Measurements from ENCODE around the gene NLRP5. TPM values are rescaled to one million over a fixed set of nuclear protein-coding genes. Genes with fewer than 3 reads are reported as not detected.

Gene NLRP5
- total RNA-seq, 1 experiment from 2014 or later: not detected

DNA sequence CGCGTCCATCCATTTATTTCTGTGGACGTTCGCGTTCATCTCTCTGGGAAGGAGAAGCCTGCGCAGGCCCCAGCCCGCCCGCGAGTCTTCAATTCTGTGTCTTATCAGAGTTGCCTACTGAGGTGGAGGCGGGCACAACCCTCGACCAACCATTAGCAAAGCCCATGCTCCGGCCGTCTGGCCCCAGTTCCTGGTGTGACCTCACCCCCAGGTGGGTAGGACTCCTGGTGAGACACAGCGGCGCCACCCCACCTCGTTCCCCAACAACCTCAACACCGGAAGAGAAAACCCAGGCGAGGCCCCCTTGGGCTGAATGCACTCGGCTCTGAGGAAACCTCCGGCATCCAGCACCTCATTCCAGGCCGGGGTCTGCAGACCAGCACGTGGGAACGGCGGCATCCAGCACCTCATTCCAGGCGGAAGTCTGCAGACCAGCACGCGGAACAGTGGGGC lies 119.8 kb downstream of the NLRP5 start:
- peaks cover 93% of the 10 kb centered on the region for H3K79me2 ChIP-seq (ENCODE audit: low read length)
- no peaks in the 10 kb centered on the region for H3K9me2 ChIP-seq (replicated peaks; ENCODE audit: low read length)
- no peaks in the 10 kb centered on the region for H3K27me3 ChIP-seq (ENCODE audit: low read length)
- DNase-seq (no peak), ATAC-seq (no peak)
- no peak overlapping the region for H2AFZ ChIP-seq (ENCODE audit: low read length)
- intact Hi-C loops (cut with micrococcal nuclease): no loop called here
- no peak overlapping the region for H3K27ac ChIP-seq (ENCODE audit: low read length)
- TF ChIP-seq EZH2 (IDR thresholded peaks at IDR 0.05; ENCODE audit: low read length, unreplicated experiment) (no peak), EZH2phosphoT487 (IDR thresholded peaks at IDR 0.05; ENCODE audit: borderline replicate concordance, low read length) (no peak)
- TF ChIP-seq, protein P1, sequence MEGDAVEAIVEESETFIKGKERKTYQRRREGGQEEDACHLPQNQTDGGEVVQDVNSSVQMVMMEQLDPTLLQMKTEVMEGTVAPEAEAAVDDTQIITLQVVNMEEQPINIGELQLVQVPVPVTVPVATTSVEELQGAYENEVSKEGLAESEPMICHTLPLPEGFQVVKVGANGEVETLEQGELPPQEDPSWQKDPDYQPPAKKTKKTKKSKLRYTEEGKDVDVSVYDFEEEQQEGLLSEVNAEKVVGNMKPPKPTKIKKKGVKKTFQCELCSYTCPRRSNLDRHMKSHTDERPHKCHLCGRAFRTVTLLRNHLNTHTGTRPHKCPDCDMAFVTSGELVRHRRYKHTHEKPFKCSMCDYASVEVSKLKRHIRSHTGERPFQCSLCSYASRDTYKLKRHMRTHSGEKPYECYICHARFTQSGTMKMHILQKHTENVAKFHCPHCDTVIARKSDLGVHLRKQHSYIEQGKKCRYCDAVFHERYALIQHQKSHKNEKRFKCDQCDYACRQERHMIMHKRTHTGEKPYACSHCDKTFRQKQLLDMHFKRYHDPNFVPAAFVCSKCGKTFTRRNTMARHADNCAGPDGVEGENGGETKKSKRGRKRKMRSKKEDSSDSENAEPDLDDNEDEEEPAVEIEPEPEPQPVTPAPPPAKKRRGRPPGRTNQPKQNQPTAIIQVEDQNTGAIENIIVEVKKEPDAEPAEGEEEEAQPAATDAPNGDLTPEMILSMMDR (conservative IDR thresholded peaks at IDR 0.05; ENCODE audit: low read depth, low read length): no peak
- no peaks in the 10 kb centered on the region for H3K9me3 ChIP-seq (ENCODE audit: low read length)
- POLR2A ChIA-PET (ENCODE audit: unreplicated experiment): no interaction called here
- no TSS peak for BruUV-seq (replicated peaks)
- no peak overlapping the region for H3K4me2 ChIP-seq (ENCODE audit: low read length)
- H3K4me1 ChIP-seq (ENCODE audit: insufficient read depth, low read length): no peaks in the 10 kb centered on the region
- CTCF ChIA-PET: no interaction called here
- peaks cover 71% of the 10 kb centered on the region for H4K20me1 ChIP-seq (ENCODE audit: low read length)
- H3F3A ChIP-seq (ENCODE audit: low read length, unreplicated experiment): no peaks in the 10 kb centered on the region
- no peak overlapping the region for H3K9ac ChIP-seq (ENCODE audit: low read length)
- H3K36me3 ChIP-seq (ENCODE audit: low read depth, low read length): peaks cover 26% of the 10 kb centered on the region
- no peak overlapping the region for H3K4me3 ChIP-seq (ENCODE audit: low read length)

DNA sequence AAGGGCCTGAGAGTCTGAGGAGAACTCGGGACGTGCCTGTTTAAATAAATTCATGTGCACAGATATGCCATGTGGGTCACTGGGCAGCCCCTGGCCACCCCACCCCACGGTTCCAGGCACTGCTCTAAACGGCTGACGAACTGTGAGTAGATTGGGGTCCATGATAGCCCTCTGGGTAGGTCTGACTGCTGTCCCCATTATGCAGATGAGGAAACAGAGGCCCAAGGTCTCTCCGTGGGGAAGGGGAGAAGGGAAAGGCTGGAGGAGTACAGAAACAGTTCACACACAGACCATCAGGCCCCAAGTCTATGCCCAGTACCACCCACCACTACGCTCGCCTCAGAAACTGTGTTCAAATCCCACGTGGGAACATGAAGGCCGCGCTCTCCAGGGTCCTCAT lies 120.4 kb downstream of the NLRP5 start:
- H3K27ac ChIP-seq (ENCODE audit: low read length): no peak overlapping the region

DNA sequence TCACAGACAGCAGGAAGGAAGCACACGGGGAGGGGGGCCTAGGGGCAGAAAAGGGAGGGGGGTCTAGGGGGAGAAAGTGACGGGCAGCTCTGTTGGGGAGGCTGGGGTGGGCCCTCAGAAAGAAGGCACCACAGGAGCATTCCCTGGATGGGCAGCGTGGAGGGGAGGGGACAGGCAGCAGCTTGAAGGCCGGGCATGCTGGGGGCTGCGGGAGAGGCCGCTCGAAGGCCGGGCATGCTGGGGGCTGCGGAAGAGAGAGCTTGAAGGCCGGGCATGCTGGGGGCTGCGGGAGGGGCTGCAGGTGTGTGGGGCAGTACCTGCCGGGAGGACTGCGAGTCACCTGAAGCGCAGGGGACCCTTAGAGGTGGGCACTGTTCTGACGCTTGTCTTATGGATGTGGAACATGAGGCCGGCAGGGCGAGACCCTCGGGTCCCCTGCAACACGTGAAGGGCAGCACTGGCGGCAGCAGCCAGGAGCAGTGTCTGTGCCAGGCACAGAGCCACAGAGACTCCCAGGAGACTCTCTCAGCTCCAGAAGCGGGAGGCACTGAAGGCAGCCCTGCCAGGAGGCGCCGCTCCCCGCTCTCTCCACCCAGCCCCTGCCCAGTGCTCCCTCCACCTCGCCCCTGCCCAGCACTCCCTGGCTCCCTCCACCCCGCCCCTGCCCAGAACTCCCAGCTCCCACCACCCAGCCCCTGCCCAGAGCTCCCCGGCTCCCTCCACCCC lies 121.2 kb downstream of the NLRP5 start:
- intact Hi-C loops (cut with micrococcal nuclease): no loop called here
- BruUV-seq (replicated peaks): no TSS peak
- Histone ChIP-seq H3K9me2 (replicated peaks; ENCODE audit: low read length) (no peaks in the 10 kb centered on the region), H3F3A (ENCODE audit: low read length, unreplicated experiment) (no peaks in the 10 kb centered on the region), H3K36me3 (ENCODE audit: low read depth, low read length) (peaks cover 13% of the 10 kb centered on the region; the same call in 1 of the 2 replicates), H4K20me1 (ENCODE audit: low read length) (peaks cover 70% of the 10 kb centered on the region), H3K79me2 (ENCODE audit: low read length) (peaks cover 94% of the 10 kb centered on the region), H3K27me3 (ENCODE audit: low read length) (no peaks in the 10 kb centered on the region), H3K9me3 (ENCODE audit: low read length) (no peaks in the 10 kb centered on the region), H3K4me1 (ENCODE audit: insufficient read depth, low read length) (no peaks in the 10 kb centered on the region), H3K4me3 (ENCODE audit: low read length) (no peak overlapping the region), H3K27ac (ENCODE audit: low read length) (no peak overlapping the region), H3K4me2 (ENCODE audit: low read length) (no peak overlapping the region), H3K9ac (ENCODE audit: low read length) (no peak overlapping the region), H2AFZ (ENCODE audit: low read length) (no peak overlapping the region)
- CTCF ChIA-PET: no interaction called here
- POLR2A ChIA-PET (ENCODE audit: unreplicated experiment): no interaction called here
- ATAC-seq: no peak
- no peak for DNase-seq
- TF ChIP-seq EZH2phosphoT487 (IDR thresholded peaks at IDR 0.05; ENCODE audit: borderline replicate concordance, low read length) (no peak), EZH2 (IDR thresholded peaks at IDR 0.05; ENCODE audit: low read length, unreplicated experiment) (no peak)
- TF ChIP-seq, protein P1 (conservative IDR thresholded peaks at IDR 0.05; ENCODE audit: low read depth, low read length): no peak

More for the DNA sequence above, 120.4 kb downstream of the NLRP5 start:
- Histone ChIP-seq H3K4me2 (ENCODE audit: low read length) (no peak overlapping the region), H3K9ac (ENCODE audit: low read length) (no peak overlapping the region), H3F3A (ENCODE audit: low read length, unreplicated experiment) (no peaks in the 10 kb centered on the region), H2AFZ (ENCODE audit: low read length) (no peak overlapping the region), H3K4me3 (ENCODE audit: low read length) (no peak overlapping the region), H3K9me2 (replicated peaks; ENCODE audit: low read length) (no peaks in the 10 kb centered on the region), H3K4me1 (ENCODE audit: insufficient read depth, low read length) (no peaks in the 10 kb centered on the region), H3K79me2 (ENCODE audit: low read length) (peaks cover 94% of the 10 kb centered on the region), H3K36me3 (ENCODE audit: low read depth, low read length) (peaks cover 21% of the 10 kb centered on the region; the same call in 1 of the 2 replicates), H3K9me3 (ENCODE audit: low read length) (no peaks in the 10 kb centered on the region), H4K20me1 (ENCODE audit: low read length) (peaks cover 71% of the 10 kb centered on the region), H3K27me3 (ENCODE audit: low read length) (no peaks in the 10 kb centered on the region)
- ATAC-seq (no peak), DNase-seq (no peak)
- BruUV-seq (replicated peaks): no TSS peak
- intact Hi-C loops (cut with micrococcal nuclease): no loop called here
- POLR2A ChIA-PET (ENCODE audit: unreplicated experiment): no interaction called here
- CTCF ChIA-PET: no interaction called here
- no peak for TF ChIP-seq EZH2 (IDR thresholded peaks at IDR 0.05; ENCODE audit: low read length, unreplicated experiment)
